HG03103 (cell line): ENCODE measurements around the gene VAPB.
A peak's percentile ranks its signal among the peaks of the same experiment; 100 is the strongest.

Experiments
- ATAC-seq: cut with Tn5 transposase; IDR thresholded peaks from one replicate; pipeline ENCODE4 v1.9.1; 2021; ENCODE audit warnings: low read depth; ENCODE audit not compliant: unreplicated experiment

The VAPB gene

GRCh38 chr20:58457083-58457695, 68.2 kb downstream of the VAPB start:
- no peak for ATAC-seq

- peak; percentile 89 for ATAC-seq
These were observed 69.5 kb downstream of the VAPB start for GRCh38 chr20:58458342-58459057.

DNA sequence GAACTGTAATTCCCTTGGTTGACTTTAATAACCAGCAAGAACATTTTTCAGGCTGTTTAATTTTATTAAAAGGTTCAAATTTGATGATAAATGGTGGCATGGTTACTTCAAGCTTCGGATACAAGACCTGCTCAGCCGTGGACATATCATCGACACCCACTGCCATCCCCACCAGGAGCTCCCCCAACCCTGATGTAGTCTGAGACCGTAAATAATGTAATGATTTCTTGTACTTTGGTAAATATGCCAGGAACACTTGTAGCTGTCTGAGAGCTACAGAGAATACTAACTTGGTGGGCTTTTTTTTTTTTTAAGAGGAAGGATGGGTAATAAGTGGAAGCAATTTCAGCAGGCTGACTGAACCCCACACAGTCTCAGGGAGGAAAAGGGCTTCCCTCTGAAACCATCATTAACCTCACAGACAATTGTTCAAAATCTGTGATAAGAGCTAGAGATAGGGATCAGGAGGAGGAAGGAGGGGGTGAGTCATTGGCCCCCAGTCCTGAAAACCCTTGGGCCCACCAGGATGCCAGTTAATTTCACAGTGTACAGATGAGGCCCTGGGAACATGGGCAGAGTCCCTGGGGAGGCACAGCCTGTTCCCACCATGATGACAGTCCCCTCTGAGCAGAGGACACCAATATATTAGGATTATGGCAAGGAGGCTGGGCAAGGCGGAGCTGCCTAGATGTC, 70.2 kb downstream of the VAPB start:
- ATAC-seq: peak; percentile 19

DNA sequence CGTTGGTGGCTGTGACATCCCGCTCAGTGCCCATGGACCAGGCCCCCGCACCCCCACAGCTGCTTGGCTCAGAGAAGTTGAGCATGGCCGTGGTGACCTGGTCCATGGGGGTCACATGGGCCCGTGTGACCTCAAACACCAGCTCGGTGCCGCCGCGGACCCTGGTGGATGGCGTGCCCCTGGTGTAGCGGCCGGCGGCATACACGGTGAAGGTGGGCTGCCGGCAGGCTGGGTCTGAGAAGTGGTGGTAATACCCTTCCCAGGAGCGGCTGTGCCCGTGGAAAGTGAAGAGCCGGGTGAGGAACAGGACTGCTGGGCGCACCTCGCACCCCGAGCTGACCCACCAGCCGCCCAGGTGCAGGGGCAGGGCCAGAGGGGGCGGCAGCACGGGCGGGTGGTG, 72.1 kb downstream of the VAPB start:
- no peak for ATAC-seq

DNA sequence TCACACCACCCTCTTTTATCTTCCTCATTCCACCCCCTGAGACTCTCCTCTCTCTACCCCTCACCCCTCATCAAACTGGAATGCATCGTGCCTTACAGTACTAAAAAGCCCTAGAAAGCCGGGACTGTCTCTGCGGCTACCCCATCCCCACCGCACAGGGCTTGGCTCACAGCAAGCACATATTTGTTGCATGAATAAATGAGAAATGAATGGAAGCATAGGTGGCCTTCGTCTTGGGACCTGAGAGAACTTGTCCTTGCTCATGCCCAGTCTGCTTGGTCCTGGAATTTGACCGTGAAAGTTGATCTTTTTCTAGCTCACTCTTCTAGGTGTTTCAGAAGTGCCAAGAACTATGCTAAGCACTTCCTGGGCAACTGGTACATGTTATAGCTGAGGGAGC, 72.9 kb downstream of the VAPB start:
- no peak for ATAC-seq

DNA sequence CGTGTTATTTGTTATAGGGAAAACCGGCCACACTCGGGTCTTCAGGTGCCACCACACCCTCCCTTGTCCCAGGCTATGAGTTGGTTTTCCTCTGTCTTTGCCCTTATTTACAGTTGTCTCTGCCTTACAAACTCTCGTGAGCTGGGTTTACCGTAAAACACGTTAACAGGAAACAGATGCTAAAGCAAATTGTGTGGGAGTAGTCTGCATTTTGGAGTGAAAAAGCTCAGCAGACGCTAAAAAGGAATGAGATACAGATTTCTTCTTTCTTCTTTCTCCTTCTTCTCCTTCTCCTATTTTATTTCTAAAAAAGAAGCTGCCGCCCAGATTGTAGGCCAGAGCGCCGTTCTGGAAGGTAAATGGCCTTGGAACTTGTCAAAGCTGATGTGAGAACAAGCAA, 74.2 kb downstream of the VAPB start:
- ATAC-seq: no peak

DNA sequence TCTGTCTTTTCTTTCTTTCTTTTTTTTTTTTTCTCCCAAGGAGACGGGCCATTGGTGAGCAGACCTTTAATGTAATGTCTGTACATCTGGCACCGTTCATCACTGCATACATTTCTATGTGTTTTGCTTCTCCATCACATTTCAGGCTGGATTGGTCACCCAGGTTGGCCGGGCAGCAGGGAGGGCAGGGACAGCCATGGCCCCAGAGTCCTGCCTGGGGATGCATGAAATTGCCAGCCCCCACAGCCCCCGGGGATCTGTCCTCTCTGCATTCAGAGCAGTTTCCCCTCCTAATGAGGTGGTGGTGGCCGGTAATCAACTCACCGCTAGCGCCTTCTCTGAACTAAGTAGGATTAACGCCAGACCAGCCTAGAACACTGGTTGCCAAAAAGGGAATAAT, 75.8 kb downstream of the VAPB start:
- no peak for ATAC-seq

- ATAC-seq: no peak
These were observed 77.2 kb downstream of the VAPB start for GRCh38 chr20:58466095-58466708.

GRCh38 chr20:58466729-58467571, 77.9 kb downstream of the VAPB start:
- ATAC-seq: no peak

DNA sequence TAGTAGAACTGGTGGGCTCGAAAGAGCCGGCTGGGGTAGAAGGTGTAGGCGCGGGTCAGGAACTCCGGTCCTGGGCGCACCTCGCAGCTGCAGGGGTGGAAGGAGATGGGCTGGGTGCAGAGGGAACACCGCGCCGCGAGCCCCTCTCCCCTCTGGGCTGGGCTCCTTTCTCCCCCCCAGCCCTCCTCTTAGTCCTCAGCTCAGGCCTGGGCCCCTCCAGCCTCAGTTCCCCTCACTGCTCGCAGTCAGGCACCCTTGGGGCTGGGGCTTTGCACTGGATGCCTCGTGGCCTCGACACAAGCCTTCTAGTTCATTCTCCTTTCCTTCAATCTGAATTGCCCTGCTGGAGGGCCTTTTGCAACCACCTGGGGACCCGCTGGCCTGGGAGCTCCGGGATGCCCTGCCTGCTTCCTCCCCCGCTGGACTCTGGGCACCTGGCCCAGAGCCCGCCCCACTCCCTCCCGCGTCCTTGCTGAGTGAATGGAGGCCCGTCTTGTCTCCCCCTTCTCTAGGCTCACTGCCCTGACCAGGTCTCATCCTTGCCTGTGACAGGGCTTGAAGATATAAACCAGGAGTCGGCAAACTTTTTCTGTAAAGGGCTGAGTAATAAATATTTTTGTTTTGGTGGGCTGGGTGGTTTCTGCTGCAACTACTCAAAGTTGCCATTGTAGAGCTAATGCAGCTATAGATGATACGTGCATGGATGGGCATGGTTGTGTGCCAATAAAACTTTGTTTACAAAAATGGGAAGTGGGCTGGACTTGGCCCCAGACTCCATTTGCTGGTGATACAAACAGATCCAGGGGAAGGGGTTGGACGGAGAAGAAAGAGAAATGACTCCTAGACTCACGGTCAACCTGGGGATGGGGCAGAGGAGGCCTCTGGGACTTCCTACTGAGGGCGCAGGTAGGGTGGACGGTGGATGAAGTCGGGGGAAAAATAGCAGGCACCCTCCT, 78.8 kb downstream of the VAPB start:
- ATAC-seq: no peak

DNA sequence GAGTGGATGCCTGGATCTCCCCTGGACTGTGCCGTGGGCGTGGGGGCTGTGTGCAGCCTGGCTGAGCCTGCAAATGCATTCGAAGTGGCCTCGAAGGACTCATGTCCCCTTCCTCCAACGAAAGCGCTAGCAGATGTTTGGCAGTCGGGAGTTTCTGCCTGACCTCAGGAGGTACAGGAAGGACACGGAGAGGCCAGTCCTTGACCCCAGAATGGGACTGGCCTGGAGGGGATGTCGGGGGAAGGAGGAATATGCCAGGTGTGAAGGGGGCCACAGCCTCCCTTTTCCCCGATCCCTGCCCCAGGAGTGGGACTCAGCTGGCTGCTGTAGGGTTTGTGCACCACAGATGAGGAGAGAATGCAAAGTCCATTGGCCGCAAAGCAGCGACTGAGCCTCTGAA, 80.6 kb downstream of the VAPB start:
- no peak for ATAC-seq

- ATAC-seq: no peak
These were observed 81.5 kb downstream of the VAPB start for GRCh38 chr20:58470336-58471192.

DNA sequence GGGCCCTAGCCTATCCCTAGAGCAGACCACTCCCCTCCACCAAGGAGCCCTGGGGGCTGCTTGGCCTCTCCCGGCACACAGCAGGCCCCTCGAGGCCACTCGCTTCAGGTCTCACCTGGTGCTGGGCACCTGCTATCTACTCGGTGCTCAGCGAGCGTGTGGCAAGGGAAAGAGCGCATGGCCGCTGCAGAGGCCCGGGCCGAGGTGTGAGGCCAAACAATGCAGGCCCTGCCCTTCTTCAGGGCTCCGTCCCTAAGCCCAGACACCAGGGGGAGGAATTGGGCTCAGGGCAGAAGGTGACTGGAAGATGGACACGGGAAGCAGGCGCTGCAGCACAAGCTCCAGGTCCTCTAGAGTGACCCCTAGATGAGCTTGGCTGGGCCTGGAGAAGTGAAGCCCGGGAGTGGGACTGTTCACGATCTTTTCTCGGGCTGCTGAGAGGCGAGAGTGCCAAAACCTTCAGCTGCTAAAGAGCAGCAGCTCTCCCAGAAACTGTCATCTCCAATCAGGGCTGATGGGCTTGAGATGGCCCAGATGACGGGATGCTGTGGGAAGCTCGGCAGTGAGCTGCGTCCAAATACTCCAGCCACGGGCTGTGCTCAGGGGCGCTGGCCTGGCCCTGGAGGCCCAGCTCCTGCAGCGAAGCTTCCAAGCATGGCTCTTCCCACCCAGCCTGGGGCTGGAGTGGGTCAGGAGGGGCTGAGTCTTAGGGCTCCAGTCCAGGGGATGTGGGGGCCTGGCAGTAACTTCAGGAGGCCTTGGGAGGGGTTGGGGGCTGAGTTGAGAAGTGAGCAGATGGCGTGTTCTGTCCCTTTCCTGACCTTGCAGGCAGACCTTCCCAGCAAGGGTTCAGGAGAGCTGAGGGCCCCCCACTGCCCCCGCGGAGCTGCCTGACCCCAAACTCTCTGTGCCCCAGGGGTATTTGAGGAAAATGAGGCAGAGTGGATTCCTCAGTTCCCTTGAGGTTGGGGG, 82.5 kb downstream of the VAPB start:
- ATAC-seq: no peak

- no peak for ATAC-seq
These were observed 83.4 kb downstream of the VAPB start for GRCh38 chr20:58472273-58473018.

DNA sequence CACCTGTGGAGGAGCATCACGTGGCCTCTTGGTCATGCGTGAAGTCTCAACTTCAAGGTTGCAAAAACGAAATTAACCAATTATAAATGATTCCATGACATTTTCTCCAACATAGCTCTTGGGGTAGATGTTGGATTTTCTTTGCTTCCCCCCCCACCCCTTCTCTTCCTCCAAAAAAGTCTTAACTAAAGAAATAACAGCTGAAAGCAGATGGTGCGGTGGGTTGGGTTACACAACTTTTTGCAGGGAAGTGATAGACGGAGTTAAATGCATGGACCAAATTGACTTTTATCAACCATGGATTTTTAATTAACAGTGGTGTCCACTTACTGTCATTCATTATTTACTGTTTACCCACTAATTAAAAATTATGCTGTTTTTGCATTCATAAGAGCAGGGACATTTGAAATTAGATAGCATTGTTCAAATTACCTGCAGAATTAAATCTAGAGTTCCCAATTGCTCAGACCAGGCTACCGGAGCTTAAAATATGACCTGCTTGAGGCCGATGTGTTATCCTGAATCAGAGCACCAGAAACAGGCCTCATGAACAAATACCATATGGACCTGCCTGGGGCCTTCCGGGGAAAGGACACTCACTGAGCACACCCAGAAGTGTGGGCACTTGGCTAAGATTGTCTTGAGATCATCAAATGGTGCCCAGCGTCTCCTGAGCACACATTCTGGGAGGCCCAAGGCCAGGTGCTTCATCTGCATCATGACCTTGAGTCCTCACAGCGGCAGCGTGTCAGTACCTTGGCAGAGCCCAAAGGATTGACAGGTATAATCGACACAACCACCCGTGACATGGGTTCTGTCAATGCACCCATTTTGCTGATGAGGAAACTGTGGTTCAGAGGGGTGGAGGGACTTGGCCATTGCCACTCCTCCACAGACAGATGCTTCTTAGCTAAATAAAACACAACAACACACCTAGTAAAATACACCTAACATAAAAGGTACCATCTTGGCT, 84.7 kb downstream of the VAPB start:
- no peak for ATAC-seq

DNA sequence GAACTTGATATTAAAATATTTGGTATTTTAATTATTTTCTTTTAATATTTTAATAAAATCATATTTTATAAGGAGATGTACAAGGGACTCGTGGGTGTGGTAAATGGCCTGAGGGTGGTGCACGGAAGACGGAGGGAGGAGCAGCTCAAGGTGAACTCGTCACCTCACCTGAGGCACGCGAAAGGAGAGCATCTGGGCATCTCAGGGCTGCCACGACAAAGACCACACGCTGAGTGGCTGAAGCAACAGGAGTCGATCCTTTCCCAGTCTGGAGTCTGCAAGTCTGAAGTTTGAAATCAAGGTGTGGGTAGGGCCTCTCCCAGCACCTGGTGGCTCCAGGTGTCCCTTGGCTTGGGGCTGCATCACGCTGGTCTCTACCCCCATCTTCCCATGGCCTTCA, 86.4 kb downstream of the VAPB start:
- no peak for ATAC-seq
